Measurements from ENCODE around the gene ADAMTS8.

DNA sequence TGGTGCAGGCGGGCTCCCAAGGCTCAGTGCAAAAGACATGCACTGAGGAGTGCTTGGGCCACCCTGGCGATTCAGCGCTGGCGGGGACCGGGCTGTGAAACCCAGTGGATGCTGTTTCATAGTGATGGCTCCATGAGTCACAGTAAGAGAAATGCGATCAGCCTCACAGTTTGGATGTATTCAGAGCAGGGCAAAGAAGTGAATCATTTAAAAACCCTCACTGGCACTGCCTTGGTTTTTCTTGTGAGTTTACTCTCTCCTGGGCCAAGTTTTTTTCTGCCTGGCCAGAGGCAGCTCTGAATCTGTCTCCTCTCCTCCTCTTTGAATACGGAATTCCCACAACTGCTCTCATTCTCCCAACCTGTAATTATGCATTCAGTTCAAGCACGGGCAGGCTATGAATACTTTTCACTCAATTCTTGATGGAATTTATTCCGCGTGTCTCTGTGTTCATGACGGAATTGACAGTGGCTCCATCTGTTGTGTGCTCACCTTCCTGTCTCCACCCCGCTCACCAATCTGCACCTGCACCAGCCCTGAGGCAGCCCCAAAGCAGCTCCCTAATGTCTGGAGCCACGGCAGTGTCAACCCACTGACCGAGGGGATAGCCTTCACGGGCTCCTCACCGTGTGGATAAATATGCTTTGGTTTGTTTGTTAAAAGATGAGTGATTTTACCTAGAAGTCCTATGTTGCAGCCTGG lies 14.9 kb downstream of the ADAMTS8 start:
- TF ChIP-seq ZNF70 (CRISPR knock-in tag; IDR thresholded peaks at IDR 0.05), result no peak
- TF ChIP-seq, protein P1, sequence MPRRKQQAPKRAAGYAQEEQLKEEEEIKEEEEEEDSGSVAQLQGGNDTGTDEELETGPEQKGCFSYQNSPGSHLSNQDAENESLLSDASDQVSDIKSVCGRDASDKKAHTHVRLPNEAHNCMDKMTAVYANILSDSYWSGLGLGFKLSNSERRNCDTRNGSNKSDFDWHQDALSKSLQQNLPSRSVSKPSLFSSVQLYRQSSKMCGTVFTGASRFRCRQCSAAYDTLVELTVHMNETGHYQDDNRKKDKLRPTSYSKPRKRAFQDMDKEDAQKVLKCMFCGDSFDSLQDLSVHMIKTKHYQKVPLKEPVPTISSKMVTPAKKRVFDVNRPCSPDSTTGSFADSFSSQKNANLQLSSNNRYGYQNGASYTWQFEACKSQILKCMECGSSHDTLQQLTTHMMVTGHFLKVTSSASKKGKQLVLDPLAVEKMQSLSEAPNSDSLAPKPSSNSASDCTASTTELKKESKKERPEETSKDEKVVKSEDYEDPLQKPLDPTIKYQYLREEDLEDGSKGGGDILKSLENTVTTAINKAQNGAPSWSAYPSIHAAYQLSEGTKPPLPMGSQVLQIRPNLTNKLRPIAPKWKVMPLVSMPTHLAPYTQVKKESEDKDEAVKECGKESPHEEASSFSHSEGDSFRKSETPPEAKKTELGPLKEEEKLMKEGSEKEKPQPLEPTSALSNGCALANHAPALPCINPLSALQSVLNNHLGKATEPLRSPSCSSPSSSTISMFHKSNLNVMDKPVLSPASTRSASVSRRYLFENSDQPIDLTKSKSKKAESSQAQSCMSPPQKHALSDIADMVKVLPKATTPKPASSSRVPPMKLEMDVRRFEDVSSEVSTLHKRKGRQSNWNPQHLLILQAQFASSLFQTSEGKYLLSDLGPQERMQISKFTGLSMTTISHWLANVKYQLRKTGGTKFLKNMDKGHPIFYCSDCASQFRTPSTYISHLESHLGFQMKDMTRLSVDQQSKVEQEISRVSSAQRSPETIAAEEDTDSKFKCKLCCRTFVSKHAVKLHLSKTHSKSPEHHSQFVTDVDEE (CRISPR knock-in tag; IDR thresholded peaks at IDR 0.05), result no peak
- TF ChIP-seq ZFP3 (CRISPR knock-in tag; IDR thresholded peaks at IDR 0.05), result no peak
- no peak for TF ChIP-seq ESRRG (CRISPR knock-in tag; IDR thresholded peaks at IDR 0.05)
- no peak for TF ChIP-seq ZFP30 (CRISPR knock-in tag; IDR thresholded peaks at IDR 0.05)
- TF ChIP-seq, protein P2, sequence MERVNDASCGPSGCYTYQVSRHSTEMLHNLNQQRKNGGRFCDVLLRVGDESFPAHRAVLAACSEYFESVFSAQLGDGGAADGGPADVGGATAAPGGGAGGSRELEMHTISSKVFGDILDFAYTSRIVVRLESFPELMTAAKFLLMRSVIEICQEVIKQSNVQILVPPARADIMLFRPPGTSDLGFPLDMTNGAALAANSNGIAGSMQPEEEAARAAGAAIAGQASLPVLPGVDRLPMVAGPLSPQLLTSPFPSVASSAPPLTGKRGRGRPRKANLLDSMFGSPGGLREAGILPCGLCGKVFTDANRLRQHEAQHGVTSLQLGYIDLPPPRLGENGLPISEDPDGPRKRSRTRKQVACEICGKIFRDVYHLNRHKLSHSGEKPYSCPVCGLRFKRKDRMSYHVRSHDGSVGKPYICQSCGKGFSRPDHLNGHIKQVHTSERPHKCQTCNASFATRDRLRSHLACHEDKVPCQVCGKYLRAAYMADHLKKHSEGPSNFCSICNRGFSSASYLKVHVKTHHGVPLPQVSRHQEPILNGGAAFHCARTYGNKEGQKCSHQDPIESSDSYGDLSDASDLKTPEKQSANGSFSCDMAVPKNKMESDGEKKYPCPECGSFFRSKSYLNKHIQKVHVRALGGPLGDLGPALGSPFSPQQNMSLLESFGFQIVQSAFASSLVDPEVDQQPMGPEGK (CRISPR knock-in tag; IDR thresholded peaks at IDR 0.05; ENCODE audit: borderline replicate concordance), result no peak
- TF ChIP-seq TOX (CRISPR knock-in tag; IDR thresholded peaks at IDR 0.05; ENCODE audit: borderline replicate concordance), result no peak
- TF ChIP-seq CSDC2 (CRISPR knock-in tag; IDR thresholded peaks at IDR 0.05), result no peak
- no peak for TF ChIP-seq OSR1 (CRISPR knock-in tag; IDR thresholded peaks at IDR 0.05)
